ENCODE measurements around the gene AURKB. TPM values are rescaled to one million over a fixed set of nuclear protein-coding genes. Genes with fewer than 3 reads are reported as not detected.
A peak's percentile ranks its signal among the peaks of the same experiment; 100 is the strongest.

The AURKB gene
- total and polyA plus RNA-seq, 2 of the 13 experiments (the other 11 are each of a cell fraction or from before 2014, with no cell fraction given), result 29.5 to 75.3 TPM

- TF ChIP-seq U2AF1 (optimal IDR thresholded peaks at IDR 0.05; ENCODE audit: low read depth, low read length), result peak; percentile 67
- TF ChIP-seq E2F1 (CRISPR knock-in tag; IDR thresholded peaks at IDR 0.05), result peak; percentile 69
- peak; percentile 25; the same call in 1 of the 2 replicates for TF ChIP-seq STAT6 (CRISPR knock-in tag; IDR thresholded peaks at IDR 0.05; ENCODE audit: borderline replicate concordance)
- TF ChIP-seq HNF4A (CRISPR knock-in tag; IDR thresholded peaks at IDR 0.05), result peak; percentile 60
- no peak for TF ChIP-seq GLI4 (CRISPR knock-in tag; IDR thresholded peaks at IDR 0.05; ENCODE audit: borderline replicate concordance)
- TF ChIP-seq ZNF543 (CRISPR knock-in tag; IDR thresholded peaks at IDR 0.05), result 0 out of 2 replicates have a peak, but pooled peaks have one; percentile 25
- peak; percentile 83 for TF ChIP-seq GATAD1 (CRISPR knock-in tag; IDR thresholded peaks at IDR 0.05)
- no peak for TF ChIP-seq ZNF572 (CRISPR knock-in tag; IDR thresholded peaks at IDR 0.05)
- peak; percentile 94 for TF ChIP-seq PITX1 (CRISPR knock-in tag; IDR thresholded peaks at IDR 0.05)
- TF ChIP-seq ZNF280B (CRISPR knock-in tag; IDR thresholded peaks at IDR 0.05; ENCODE audit: borderline replicate concordance), result no peak
- TF ChIP-seq GPN1 (CRISPR knock-in tag; IDR thresholded peaks at IDR 0.05; ENCODE audit: borderline replicate concordance), result no peak
- TF ChIP-seq MIXL1 (CRISPR knock-in tag; IDR thresholded peaks at IDR 0.05), result peak; percentile 99
- TF ChIP-seq MLXIP (CRISPR knock-in tag; IDR thresholded peaks at IDR 0.05; ENCODE audit: borderline replicate concordance), result peak; percentile 94
- no peak for TF ChIP-seq ZFP36 (IDR thresholded peaks at IDR 0.05; ENCODE audit: borderline replicate concordance, low read depth, low read length, partially characterized antibody)
- no peak for TF ChIP-seq ZNF251 (CRISPR knock-in tag; IDR thresholded peaks at IDR 0.05)
- no peak for TF ChIP-seq ZNF75D (CRISPR knock-in tag; IDR thresholded peaks at IDR 0.05; ENCODE audit: borderline replicate concordance)
- peak; percentile 67 for TF ChIP-seq ASH2L (IDR thresholded peaks at IDR 0.05; ENCODE audit: insufficient read length, low read depth, low read length)
- no peak; the same call in 1 of the 2 replicates for TF ChIP-seq ZNF775 (CRISPR knock-in tag; IDR thresholded peaks at IDR 0.05; ENCODE audit: borderline replicate concordance)
- peak; percentile 96 for TF ChIP-seq ZSCAN21 (CRISPR knock-in tag; IDR thresholded peaks at IDR 0.05; ENCODE audit: borderline replicate concordance)
- TF ChIP-seq ZSCAN29 (CRISPR knock-in tag; conservative IDR thresholded peaks at IDR 0.05), result 0 out of 2 replicates have a peak, but pooled peaks have one; percentile 46
- peak; percentile 57; the same call in 1 of the 2 replicates for TF ChIP-seq MAFG (CRISPR knock-in tag; IDR thresholded peaks at IDR 0.05)
These were observed 37.1 kb downstream of the AURKB start (continued) for GRCh38 chr17:8173056-8173870.

All from HepG2 (cell line).